BLaER1 (cell line): ENCODE data around the gene MYLK.

Experiments used
- H3K27ac ChIP-seq: shearing (Covaris generic); formaldehyde crosslinking; 2 replicates; pipeline ENCODE4 v1.8.1; 2022
- H3K27me3 ChIP-seq: shearing (Covaris generic); formaldehyde crosslinking; 2 replicates; pipeline ENCODE4 v1.8.1; 2022
- H3K36me3 ChIP-seq: shearing (Covaris generic); formaldehyde crosslinking; 2 replicates; pipeline ENCODE4 v1.8.1; 2022
- H3K4me1 ChIP-seq: shearing (Covaris generic); formaldehyde crosslinking; 2 replicates; pipeline ENCODE4 v1.8.1; 2022
- H3K4me2 ChIP-seq: shearing (Covaris generic); formaldehyde crosslinking; 2 replicates; pipeline ENCODE4 v1.8.1; 2022
- H3K4me3 ChIP-seq: shearing (Covaris generic); formaldehyde crosslinking; 2 replicates; pipeline ENCODE4 v1.8.1; 2022
- H3K9ac ChIP-seq: shearing (Covaris generic); formaldehyde crosslinking; 2 replicates; pipeline ENCODE4 v1.8.1; 2022
- H3K9me3 ChIP-seq: shearing (Covaris generic); formaldehyde crosslinking; 2 replicates; pipeline ENCODE4 v1.8.1; 2022
- H4K20me1 ChIP-seq: shearing (Covaris generic); formaldehyde crosslinking; 2 replicates; pipeline ENCODE4 v1.8.1; 2022
- Cebpa-rat ChIP-seq: shearing (Covaris generic); IDR thresholded peaks from 2 replicates; pipeline ENCODE4 v1.8.1; 2022

MYLK gene

GRCh38 chr3:123655400-123655799 is 228.7 kb downstream of the MYLK start:
- no peak for TF ChIP-seq Cebpa-rat
- no peak overlapping the region for H3K4me3 ChIP-seq
- H3K9ac ChIP-seq = no peak overlapping the region
- peaks cover 39% of the 10 kb centered on the region for H3K4me1 ChIP-seq
- no peak overlapping the region for H3K27ac ChIP-seq
- H3K27me3 ChIP-seq = no peaks in the 10 kb centered on the region
- peaks cover 92% of the 10 kb centered on the region for H3K36me3 ChIP-seq
- peaks cover 10% of the 10 kb centered on the region for H4K20me1 ChIP-seq
- peaks cover 12% of the 10 kb centered on the region for H3K9me3 ChIP-seq
- H3K4me2 ChIP-seq = no peak overlapping the region

GRCh38 chr3:123653221-123653682 is 230.9 kb downstream of the MYLK start:
- peaks cover 24% of the 10 kb centered on the region for H3K4me1 ChIP-seq
- peaks cover 12% of the 10 kb centered on the region for H3K9me3 ChIP-seq
- H3K9ac ChIP-seq = no peak overlapping the region; the same call in 1 of the 2 replicates
- H3K27ac ChIP-seq = peak overlapping the region; percentile 52
- TF ChIP-seq Cebpa-rat = no peak
- no peak overlapping the region for H3K4me3 ChIP-seq
- peaks cover 10% of the 10 kb centered on the region for H4K20me1 ChIP-seq
- peaks cover 95% of the 10 kb centered on the region for H3K36me3 ChIP-seq
- H3K27me3 ChIP-seq = no peaks in the 10 kb centered on the region
- 0 out of 2 replicates have a peak overlapping the region, but pooled peaks have one; percentile 28 for H3K4me2 ChIP-seq

DNA sequence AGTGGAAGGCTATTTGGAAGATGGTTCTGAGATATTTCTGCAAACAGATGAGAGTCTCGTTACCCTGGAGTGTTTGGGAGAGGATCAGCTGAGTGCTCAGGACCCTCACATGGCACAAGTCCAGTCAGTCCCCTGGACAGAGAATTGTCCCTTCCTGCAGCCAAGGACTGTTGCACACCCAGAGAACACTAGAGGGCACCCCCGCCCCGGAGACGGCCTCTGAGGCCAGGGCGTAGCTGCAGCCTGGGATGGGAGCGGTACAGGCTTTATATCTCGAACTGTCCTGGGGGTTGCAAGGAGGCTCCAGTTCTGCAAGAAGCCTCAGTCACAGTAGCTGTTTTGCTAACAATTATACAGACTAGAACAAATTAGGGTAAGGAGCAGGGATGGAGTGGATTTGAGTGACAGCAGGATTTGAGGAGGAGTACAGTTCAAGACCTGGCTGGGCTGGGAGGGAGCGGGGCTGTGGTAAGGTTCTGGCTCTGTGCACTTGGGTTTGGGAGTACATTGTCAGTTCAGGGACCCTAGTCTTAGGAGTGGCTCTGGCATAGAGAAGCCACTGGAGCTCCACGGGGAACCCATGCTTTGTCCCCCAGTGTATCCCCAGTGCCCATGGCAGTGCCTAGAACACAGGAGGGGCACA is 231.7 kb downstream of the MYLK start:
- Histone ChIP-seq H3K4me1 (peaks cover 20% of the 10 kb centered on the region), H4K20me1 (peaks cover 10% of the 10 kb centered on the region), H3K36me3 (peaks cover 95% of the 10 kb centered on the region), H3K4me2 (no peak overlapping the region), H3K27me3 (no peaks in the 10 kb centered on the region), H3K27ac (no peak overlapping the region), H3K4me3 (no peak overlapping the region), H3K9me3 (peaks cover 9% of the 10 kb centered on the region), H3K9ac (no peak overlapping the region)
- TF ChIP-seq Cebpa-rat = no peak

DNA sequence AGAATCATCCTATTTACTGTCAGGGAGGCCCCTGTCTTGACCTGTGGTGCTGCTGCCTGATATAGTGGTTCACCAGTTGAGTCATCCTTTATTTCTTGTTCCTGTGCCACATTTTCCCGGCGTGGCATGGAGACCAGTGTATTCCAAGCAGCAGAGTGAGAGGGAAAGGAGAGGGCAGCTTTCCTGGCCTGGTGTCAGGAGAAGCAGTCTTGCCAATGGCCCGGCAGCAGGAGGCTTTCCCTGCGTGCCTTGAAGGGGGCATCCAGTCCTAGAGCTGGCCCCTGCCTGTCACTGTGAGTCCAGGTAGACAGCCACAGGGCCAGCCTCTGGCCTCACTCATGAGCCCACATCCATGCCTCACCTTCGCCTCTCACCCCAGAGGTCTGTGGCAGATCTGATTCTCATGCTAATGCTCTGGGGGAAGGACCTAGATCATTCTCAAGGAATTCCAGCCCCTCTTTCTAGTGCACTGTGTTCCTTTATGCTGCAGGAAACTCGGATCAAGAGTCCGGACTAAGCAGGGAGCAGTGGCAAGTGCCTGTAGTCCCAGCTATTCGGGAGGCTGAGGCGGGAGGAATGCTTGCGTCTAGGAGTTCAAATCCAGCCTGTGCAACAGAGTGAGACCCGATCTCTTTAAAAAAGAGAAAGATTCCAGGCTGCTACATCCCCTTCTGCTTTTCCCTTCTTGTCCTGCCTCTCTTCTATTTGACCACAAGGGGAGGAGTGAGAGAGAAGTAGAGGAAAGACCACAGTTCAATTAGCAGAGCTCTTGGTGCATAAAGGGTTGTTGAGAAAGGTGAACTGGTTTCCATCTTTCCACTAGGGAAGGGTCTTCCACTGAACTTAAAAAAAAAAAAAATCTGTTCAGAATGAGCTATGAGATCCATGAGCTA is 232.4 kb downstream of the MYLK start:
- Histone ChIP-seq H3K4me2 (no peak overlapping the region), H4K20me1 (peaks cover 10% of the 10 kb centered on the region), H3K27ac (no peak overlapping the region), H3K4me1 (peaks cover 20% of the 10 kb centered on the region), H3K9ac (no peak overlapping the region), H3K9me3 (peaks cover 1% of the 10 kb centered on the region), H3K36me3 (peaks cover 95% of the 10 kb centered on the region), H3K4me3 (no peak overlapping the region), H3K27me3 (no peaks in the 10 kb centered on the region)
- no peak for TF ChIP-seq Cebpa-rat

GRCh38 chr3:123650101-123650500 is 234.0 kb downstream of the MYLK start:
- H3K36me3 ChIP-seq = peaks cover 93% of the 10 kb centered on the region

DNA sequence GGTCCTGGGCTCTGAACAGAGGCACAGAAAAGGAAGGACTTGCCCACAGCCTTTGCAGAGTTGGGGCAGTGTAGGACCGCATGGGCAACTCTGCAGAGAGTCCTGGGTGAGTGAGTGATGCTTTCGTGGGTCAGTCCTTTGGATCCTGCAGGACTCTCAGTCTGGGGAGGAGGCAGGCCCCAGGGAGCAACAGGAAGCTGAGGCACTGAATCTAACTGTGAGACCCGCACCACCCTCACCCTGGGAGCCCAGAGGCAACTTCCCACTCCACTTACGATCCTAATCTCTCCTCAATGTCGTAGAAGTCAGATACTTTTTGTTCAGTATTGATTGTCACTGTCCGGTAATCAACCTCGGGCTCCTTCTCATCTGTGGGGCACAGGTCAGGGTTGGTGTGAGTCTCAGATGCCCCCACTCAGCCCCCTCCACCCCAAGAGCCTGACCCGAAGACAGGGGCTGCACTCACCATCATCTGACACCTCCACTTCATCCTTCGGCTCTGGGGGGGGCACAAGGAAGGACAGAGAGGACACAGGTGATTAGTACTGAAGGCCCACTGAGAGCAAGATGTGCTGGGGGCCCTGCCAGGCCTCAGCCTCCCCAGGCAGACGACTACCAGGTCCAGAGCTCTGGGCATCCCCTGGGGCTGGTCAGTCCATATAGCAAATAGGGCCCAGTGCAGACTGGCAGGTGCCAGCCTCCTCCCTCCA is 235.3 kb downstream of the MYLK start:
- Histone ChIP-seq H3K4me3 (no peak overlapping the region), H4K20me1 (peaks cover 10% of the 10 kb centered on the region), H3K9ac (no peak overlapping the region), H3K27me3 (no peaks in the 10 kb centered on the region), H3K4me2 (no peak overlapping the region), H3K9me3 (no peaks in the 10 kb centered on the region), H3K27ac (no peak overlapping the region), H3K4me1 (peaks cover 14% of the 10 kb centered on the region), H3K36me3 (peaks cover 91% of the 10 kb centered on the region)
- no peak for TF ChIP-seq Cebpa-rat

More at GRCh38 chr3:123650101-123650500, 234.0 kb downstream of the MYLK start:
- H3K27ac ChIP-seq = no peak overlapping the region
- no peak overlapping the region for H3K4me2 ChIP-seq
- H3K4me3 ChIP-seq = no peak overlapping the region
- H3K9ac ChIP-seq = no peak overlapping the region
- no peaks in the 10 kb centered on the region for H3K27me3 ChIP-seq
- no peak for TF ChIP-seq Cebpa-rat
- H4K20me1 ChIP-seq = peaks cover 10% of the 10 kb centered on the region
- H3K4me1 ChIP-seq = peaks cover 20% of the 10 kb centered on the region
- no peaks in the 10 kb centered on the region for H3K9me3 ChIP-seq

DNA sequence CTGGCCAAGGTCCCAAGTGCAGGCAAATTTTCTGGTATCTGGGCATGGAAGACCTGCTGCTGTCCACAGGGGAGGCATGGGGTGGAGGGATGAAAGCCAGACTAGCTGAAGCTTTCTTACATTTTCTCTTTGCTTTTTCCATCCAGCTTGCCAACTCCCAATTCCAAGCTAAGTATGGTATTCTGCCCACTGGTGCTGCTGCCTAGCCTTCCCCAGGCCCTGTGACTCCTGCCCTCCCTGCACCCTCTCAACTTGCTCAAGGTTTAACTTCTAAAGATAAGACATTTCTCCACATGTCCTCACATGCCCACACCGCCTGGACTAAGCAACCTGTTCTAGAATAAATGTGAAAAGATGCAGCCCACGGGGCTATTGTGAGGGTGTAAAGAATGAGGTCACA is 239.8 kb downstream of the MYLK start:
- no peak overlapping the region for H3K4me3 ChIP-seq
- no peak overlapping the region for H3K4me2 ChIP-seq
- H4K20me1 ChIP-seq = no peaks in the 10 kb centered on the region
- no peak overlapping the region for H3K9ac ChIP-seq
- no peaks in the 10 kb centered on the region for H3K27me3 ChIP-seq
- H3K9me3 ChIP-seq = no peaks in the 10 kb centered on the region
- H3K4me1 ChIP-seq = no peaks in the 10 kb centered on the region
- no peak overlapping the region for H3K27ac ChIP-seq
- no peak for TF ChIP-seq Cebpa-rat
- peaks cover 85% of the 10 kb centered on the region for H3K36me3 ChIP-seq

GRCh38 chr3:123642957-123643330 is 241.2 kb downstream of the MYLK start:
- H4K20me1 ChIP-seq = no peaks in the 10 kb centered on the region
- H3K27me3 ChIP-seq = no peaks in the 10 kb centered on the region
- no peaks in the 10 kb centered on the region for H3K4me1 ChIP-seq
- H3K4me2 ChIP-seq = no peak overlapping the region
- no peak overlapping the region for H3K27ac ChIP-seq
- H3K9me3 ChIP-seq = no peaks in the 10 kb centered on the region
- H3K4me3 ChIP-seq = no peak overlapping the region
- H3K9ac ChIP-seq = no peak overlapping the region
- no peak for TF ChIP-seq Cebpa-rat
- peaks cover 85% of the 10 kb centered on the region for H3K36me3 ChIP-seq

GRCh38 chr3:123642182-123642956 is 241.8 kb downstream of the MYLK start:
- H3K9me3 ChIP-seq = no peaks in the 10 kb centered on the region
- H3K27me3 ChIP-seq = no peaks in the 10 kb centered on the region
- H3K27ac ChIP-seq = no peak overlapping the region
- no peak overlapping the region for H3K4me2 ChIP-seq
- no peaks in the 10 kb centered on the region for H4K20me1 ChIP-seq
- no peak overlapping the region for H3K9ac ChIP-seq
- H3K4me3 ChIP-seq = no peak overlapping the region
- peaks cover 85% of the 10 kb centered on the region for H3K36me3 ChIP-seq
- no peaks in the 10 kb centered on the region for H3K4me1 ChIP-seq
- TF ChIP-seq Cebpa-rat = no peak
